KMS-11 (cell line): ENCODE measurements around the gene PASK.

ENCODE experiments used
- H2AFZ ChIP-seq: fragments of 200-600 bp; sonication (generic); 2 replicates; pipeline ENCODE4 v1.6.1; 2016; ENCODE audit warnings: antibody characterized with exemption, mixed run types, low read depth
- H3K27ac ChIP-seq: fragments of 200-600 bp; sonication (generic); 2 replicates; pipeline ENCODE4 v1.6.1; 2016; ENCODE audit warnings: mild to moderate bottlenecking, mixed run types
- H3K27me3 ChIP-seq: fragments of 200-600 bp; sonication (generic); 2 replicates; pipeline ENCODE4 v1.6.1; 2017; ENCODE audit warnings: mild to moderate bottlenecking, low read depth, mixed run types, moderate library complexity; ENCODE audit not compliant: insufficient read depth
- H3K36me3 ChIP-seq: fragments of 200-600 bp; sonication (generic); 2 replicates; pipeline ENCODE4 v1.6.1; 2017; ENCODE audit warnings: mild to moderate bottlenecking, mixed run types; ENCODE audit not compliant: insufficient read depth
- H3K4me1 ChIP-seq: fragments of 200-600 bp; sonication (generic); 2 replicates; pipeline ENCODE4 v1.6.1; 2016; ENCODE audit warnings: mild to moderate bottlenecking, low read depth, mixed run types; ENCODE audit not compliant: poor library complexity, severe bottlenecking
- H3K4me2 ChIP-seq: fragments of 200-600 bp; sonication (generic); 2 replicates; pipeline ENCODE4 v1.7.0; 2016; ENCODE audit warnings: mild to moderate bottlenecking, mixed run types
- H3K4me3 ChIP-seq: fragments of 200-600 bp; sonication (generic); IDR thresholded peaks from 2 replicates; pipeline ENCODE4 v1.6.1; 2017; ENCODE audit warnings: low read depth, low read length, mixed read lengths; ENCODE audit not compliant: insufficient read depth
- H3K79me2 ChIP-seq: fragments of 200-600 bp; sonication (generic); 2 replicates; pipeline ENCODE4 v1.6.1; 2016; ENCODE audit warnings: low read depth, mixed run types; ENCODE audit not compliant: insufficient read depth
- H3K9ac ChIP-seq: fragments of 200-600 bp; sonication (generic); 2 replicates; pipeline ENCODE4 v1.6.1; 2016; ENCODE audit warnings: mild to moderate bottlenecking, mixed run types
- H4K20me1 ChIP-seq: fragments of 200-600 bp; sonication (generic); 2 replicates; pipeline ENCODE4 v1.6.1; 2016; ENCODE audit warnings: mild to moderate bottlenecking, mixed run types; ENCODE audit not compliant: insufficient read depth
- TF ChIP-seq, protein P1 (sequence below): fragments of 200-600 bp; sonication (generic); conservative IDR thresholded peaks from 2 replicates; pipeline ENCODE4 v1.6.1; 2017; ENCODE audit warnings: low read depth, mild to moderate bottlenecking, antibody characterized with exemption, low read length, moderate library complexity, mixed read lengths

The PASK gene

DNA sequence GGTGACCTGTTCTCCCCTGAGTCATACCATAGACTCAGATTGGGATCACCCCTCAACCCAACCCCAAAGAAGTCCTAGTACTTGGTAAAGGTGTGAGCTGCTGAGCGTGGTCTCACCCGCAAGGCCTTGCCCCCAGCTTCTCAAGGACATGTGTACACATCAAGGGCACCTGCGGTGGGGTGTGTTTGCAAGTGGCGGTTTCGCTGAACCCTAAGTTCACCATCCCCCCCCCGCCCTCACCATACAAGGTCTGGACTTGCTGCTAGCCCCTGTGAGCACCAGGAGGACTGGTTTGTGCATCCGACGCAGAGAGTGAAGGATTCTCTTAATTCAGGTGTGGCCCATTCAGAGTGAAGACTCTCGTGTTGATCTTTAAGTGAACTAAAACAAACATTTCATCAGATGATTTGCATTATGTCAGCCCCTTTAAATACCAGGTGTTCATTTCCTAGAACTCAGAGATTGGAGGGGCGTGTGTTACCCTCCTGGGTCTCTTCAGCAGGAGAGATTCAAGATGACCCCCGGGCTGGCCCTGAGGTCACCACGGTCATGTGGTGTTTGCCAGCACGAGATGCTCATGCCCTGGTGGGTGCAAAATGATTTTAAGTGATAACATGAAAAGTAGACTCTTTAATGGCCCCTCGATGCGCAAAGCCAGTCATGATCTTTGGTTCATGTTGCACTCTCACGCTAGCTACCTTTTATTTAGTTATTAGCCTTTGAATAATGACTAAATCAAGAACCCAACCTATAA, 75.0 kb downstream of the PASK start:
- no peaks in the 10 kb centered on the region for H3K4me1 ChIP-seq
- TF ChIP-seq, protein P1, sequence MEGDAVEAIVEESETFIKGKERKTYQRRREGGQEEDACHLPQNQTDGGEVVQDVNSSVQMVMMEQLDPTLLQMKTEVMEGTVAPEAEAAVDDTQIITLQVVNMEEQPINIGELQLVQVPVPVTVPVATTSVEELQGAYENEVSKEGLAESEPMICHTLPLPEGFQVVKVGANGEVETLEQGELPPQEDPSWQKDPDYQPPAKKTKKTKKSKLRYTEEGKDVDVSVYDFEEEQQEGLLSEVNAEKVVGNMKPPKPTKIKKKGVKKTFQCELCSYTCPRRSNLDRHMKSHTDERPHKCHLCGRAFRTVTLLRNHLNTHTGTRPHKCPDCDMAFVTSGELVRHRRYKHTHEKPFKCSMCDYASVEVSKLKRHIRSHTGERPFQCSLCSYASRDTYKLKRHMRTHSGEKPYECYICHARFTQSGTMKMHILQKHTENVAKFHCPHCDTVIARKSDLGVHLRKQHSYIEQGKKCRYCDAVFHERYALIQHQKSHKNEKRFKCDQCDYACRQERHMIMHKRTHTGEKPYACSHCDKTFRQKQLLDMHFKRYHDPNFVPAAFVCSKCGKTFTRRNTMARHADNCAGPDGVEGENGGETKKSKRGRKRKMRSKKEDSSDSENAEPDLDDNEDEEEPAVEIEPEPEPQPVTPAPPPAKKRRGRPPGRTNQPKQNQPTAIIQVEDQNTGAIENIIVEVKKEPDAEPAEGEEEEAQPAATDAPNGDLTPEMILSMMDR = no peak
- H3K27ac ChIP-seq = no peak overlapping the region

DNA sequence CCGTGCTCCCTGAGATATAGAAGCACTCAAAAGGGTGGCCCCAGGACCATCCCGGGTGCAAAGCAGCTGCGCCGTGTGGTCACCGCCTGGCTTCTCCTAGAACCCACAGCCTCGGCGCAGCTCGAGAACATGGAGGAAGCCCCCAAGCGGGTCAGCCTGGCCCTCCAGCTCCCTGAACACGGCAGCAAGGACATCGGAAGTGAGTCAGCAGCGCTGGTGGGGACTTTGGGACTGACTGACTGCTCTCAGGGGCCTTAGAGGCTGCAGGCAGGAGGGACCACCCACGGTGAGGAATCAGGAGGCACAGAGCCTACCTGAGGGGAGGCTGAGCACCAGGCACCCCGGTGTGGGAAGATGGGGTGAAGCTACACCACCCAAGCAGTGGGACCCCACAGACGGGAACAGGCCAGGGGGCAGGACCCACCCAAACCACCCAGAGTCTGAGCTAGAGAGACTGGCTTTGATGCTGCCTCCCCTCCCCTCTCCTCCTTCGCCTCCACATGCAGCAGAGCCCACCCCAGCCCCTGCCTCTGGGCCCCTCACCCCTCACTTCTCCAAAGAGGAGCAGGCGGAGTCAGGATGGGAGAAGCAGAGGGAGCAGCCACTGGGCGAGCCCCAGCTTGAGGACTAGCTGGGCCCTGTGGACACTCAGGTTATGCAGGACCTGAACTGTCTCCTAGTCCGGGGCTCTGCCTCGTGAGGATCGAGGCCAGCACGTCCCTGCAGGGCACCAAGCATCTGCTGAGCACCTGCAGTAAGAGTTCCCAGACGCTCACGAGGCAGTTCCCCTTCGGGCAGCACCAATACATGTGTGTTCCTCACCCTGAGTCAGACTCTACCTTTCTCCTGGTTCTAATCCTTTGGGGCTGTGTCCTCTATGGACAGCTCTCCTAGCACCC, 75.9 kb downstream of the PASK start:
- H3K36me3 ChIP-seq = no peaks in the 10 kb centered on the region
- no peak overlapping the region for H3K4me2 ChIP-seq
- no peaks in the 10 kb centered on the region for H4K20me1 ChIP-seq
- no peak overlapping the region for H3K27ac ChIP-seq
- H3K79me2 ChIP-seq = no peaks in the 10 kb centered on the region
- H3K9ac ChIP-seq = no peak overlapping the region
- H2AFZ ChIP-seq = no peak overlapping the region
- H3K4me1 ChIP-seq = no peaks in the 10 kb centered on the region
- H3K4me3 ChIP-seq = no peak overlapping the region
- TF ChIP-seq, protein P1 = no peak
- H3K27me3 ChIP-seq = peaks cover 2% of the 10 kb centered on the region; the same call in 1 of the 2 replicates

More for the DNA sequence above, 75.0 kb downstream of the PASK start:
- H3K9ac ChIP-seq = no peak overlapping the region
- H3K4me3 ChIP-seq = no peak overlapping the region
- H3K79me2 ChIP-seq = no peaks in the 10 kb centered on the region
- H2AFZ ChIP-seq = no peak overlapping the region
- 0 out of 2 replicates have a peak, but pooled peaks cover 2% of the 10 kb centered on the region for H3K27me3 ChIP-seq
- H3K36me3 ChIP-seq = no peaks in the 10 kb centered on the region
- H3K4me2 ChIP-seq = no peak overlapping the region
- H4K20me1 ChIP-seq = no peaks in the 10 kb centered on the region

DNA sequence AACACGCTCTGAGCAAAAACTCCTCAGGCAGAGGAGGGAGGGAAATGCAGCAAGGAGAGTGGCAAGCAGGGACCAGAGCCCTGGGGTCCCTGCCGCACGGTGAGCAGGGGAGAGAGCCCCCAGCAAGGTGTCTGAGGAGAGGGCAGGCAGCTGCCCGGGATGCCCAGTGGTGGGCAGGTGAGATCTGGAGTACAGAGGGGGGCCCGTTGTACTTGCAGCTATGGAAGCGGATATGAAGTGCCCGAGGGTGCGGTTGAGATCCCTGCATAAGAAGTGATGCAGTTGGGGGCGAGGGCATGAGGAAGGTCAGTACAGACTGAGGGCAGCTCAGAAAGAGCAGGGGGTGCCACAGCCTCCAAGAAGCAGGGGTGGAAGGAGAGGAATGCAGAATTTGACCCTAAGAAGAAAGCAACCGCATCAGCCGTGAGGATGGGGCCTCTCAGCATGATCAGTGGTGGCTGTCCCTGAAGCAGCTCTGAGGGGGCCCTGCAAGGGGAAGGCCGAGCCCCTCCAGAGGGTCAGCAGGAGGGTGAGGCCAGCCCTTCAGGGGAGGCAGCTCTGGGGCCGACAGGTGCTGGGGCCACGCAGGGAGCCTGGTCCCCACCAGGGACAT, 76.6 kb downstream of the PASK start:
- no peaks in the 10 kb centered on the region for H3K79me2 ChIP-seq
- H4K20me1 ChIP-seq = no peaks in the 10 kb centered on the region
- no peak overlapping the region for H3K27ac ChIP-seq
- peaks cover 2% of the 10 kb centered on the region; the same call in 1 of the 2 replicates for H3K27me3 ChIP-seq
- no peak overlapping the region for H3K9ac ChIP-seq
- H3K4me1 ChIP-seq = no peaks in the 10 kb centered on the region
- no peaks in the 10 kb centered on the region for H3K36me3 ChIP-seq
- H3K4me3 ChIP-seq = no peak overlapping the region
- TF ChIP-seq, protein P1 = no peak
- H2AFZ ChIP-seq = no peak overlapping the region
- H3K4me2 ChIP-seq = no peak overlapping the region

DNA sequence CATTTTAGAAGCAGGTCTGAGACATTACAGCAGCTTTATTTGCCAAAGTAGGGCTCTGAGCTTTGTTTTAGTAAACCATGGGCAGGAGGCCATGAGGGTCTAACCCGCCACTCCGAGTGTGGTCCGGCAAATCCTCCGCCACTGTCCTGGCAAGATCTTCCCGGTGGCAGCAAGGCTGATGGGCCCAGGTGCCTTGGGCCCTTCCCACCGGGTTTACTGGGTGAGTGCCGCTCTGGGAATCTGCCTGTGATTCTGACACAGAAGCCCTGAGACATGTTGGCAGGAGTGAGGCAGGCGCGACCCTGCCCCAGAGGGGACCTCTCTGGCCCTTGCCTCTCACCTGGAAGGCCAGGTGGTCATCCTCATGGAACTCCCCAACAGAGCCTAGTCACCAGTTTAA, 77.1 kb downstream of the PASK start:
- Histone ChIP-seq H3K4me3 (no peak overlapping the region), H3K4me2 (no peak overlapping the region), H3K36me3 (no peaks in the 10 kb centered on the region), H3K27ac (no peak overlapping the region), H4K20me1 (no peaks in the 10 kb centered on the region), H3K9ac (no peak overlapping the region), H3K79me2 (no peaks in the 10 kb centered on the region), H2AFZ (no peak overlapping the region), H3K4me1 (no peaks in the 10 kb centered on the region), H3K27me3 (peaks cover 7% of the 10 kb centered on the region; the same call in 1 of the 2 replicates)
- TF ChIP-seq, protein P1 = no peak
